T follicular helper cell (primary cell): ENCODE results near the gene GLIS1.

Experiments
- DNase-seq: peaks from one replicate; pipeline ENCODE4 v3.0.0-alpha.2; 2020; ENCODE audit warnings: low read depth

GLIS1 gene

GRCh38 chr1:53693773-53694717, 44.9 kb downstream of the GLIS1 start:
- DNase-seq, result no peak

- no peak for DNase-seq
These were observed 45.6 kb downstream of the GLIS1 start for GRCh38 chr1:53693339-53693738.

- no peak for DNase-seq
These were observed 47.6 kb downstream of the GLIS1 start for GRCh38 chr1:53691326-53691725.

- DNase-seq, result no peak
These were observed 48.6 kb downstream of the GLIS1 start for GRCh38 chr1:53690411-53690810.

- DNase-seq, result no peak
These were observed 49.1 kb downstream of the GLIS1 start for GRCh38 chr1:53689736-53690326.

GRCh38 chr1:53689223-53689622, 49.7 kb downstream of the GLIS1 start:
- DNase-seq, result no peak

GRCh38 chr1:53688381-53689102, 50.4 kb downstream of the GLIS1 start:
- DNase-seq, result no peak

- no peak for DNase-seq
These were observed 51.1 kb downstream of the GLIS1 start for GRCh38 chr1:53687901-53688300.

GRCh38 chr1:53687426-53687825, 51.5 kb downstream of the GLIS1 start:
- no peak for DNase-seq

GRCh38 chr1:53686965-53687267, 52.0 kb downstream of the GLIS1 start:
- DNase-seq, result no peak

- no peak for DNase-seq
These were observed 52.6 kb downstream of the GLIS1 start for GRCh38 chr1:53686091-53686964.

GRCh38 chr1:53685272-53686051, 53.5 kb downstream of the GLIS1 start:
- DNase-seq, result no peak

GRCh38 chr1:53684741-53685140, 54.2 kb downstream of the GLIS1 start:
- DNase-seq, result no peak

GRCh38 chr1:53683986-53684740, 54.8 kb downstream of the GLIS1 start:
- DNase-seq, result no peak

- no peak for DNase-seq
These were observed 56.1 kb downstream of the GLIS1 start for GRCh38 chr1:53682881-53683280.

GRCh38 chr1:53681977-53682685, 56.8 kb downstream of the GLIS1 start:
- peak; percentile 21 for DNase-seq

- no peak for DNase-seq
These were observed 57.5 kb downstream of the GLIS1 start for GRCh38 chr1:53681351-53681976.

GRCh38 chr1:53680868-53681267, 58.1 kb downstream of the GLIS1 start:
- DNase-seq, result no peak
